OCI-LY7 (cell line): ENCODE results near the gene ANO1. TPM values are rescaled to one million over a fixed set of nuclear protein-coding genes. Genes with fewer than 3 reads are reported as not detected.

Experiments
- BruUV-seq: library from RNA; stranded (reverse); fragments of 400-500 nt; replicated peaks from 2 replicates; lab custom pipeline; 2021; lab: Mats Ljungman, UMichigan
- CTCF ChIA-PET: fragments of 300-600 bp; sonication (Branson Sonifier 250); formaldehyde crosslinking; loops from one replicate; lab custom pipeline; 2022; ENCODE audit warnings: antibody characterized with exemption; ENCODE audit not compliant: unreplicated experiment; lab: Charles Lee
- POLR2A ChIA-PET: fragments of 300-600 bp; sonication (Branson Sonifier 250); formaldehyde crosslinking; loops from one replicate; lab custom pipeline; 2022; ENCODE audit warnings: antibody characterized with exemption; lab: Charles Lee
- DNase-seq: peaks from one replicate; pipeline ENCODE4 v3.0.0-alpha.2; 2015; ENCODE audit warnings: low spot score
- H2AFZ ChIP-seq: fragments of 200-600 bp; sonication (generic), shearing (Covaris generic); 2 replicates; pipeline ENCODE4 v1.6.1; 2014; ENCODE audit warnings: mild to moderate bottlenecking, antibody characterized with exemption, low read length, moderate library complexity
- H3K27ac ChIP-seq: fragments of 200-600 bp; sonication (generic); 2 replicates; pipeline ENCODE4 v1.5.1; 2014; ENCODE audit warnings: mixed run types, low read depth, mild to moderate bottlenecking, moderate library complexity, low read length, inconsistent platforms; ENCODE audit not compliant: poor library complexity, severe bottlenecking
- H3K36me3 ChIP-seq: fragments of 200-600 bp; sonication (generic); 2 replicates; pipeline ENCODE4 v1.6.1; 2014; ENCODE audit warnings: mild to moderate bottlenecking, antibody characterized with exemption, low read length, moderate library complexity, mixed read lengths; ENCODE audit not compliant: insufficient read depth
- H3K4me1 ChIP-seq: fragments of 200-600 bp; sonication (generic); 2 replicates; pipeline ENCODE4 v1.5.1; 2014; ENCODE audit warnings: mild to moderate bottlenecking, low read length; ENCODE audit not compliant: insufficient read depth, poor library complexity, severe bottlenecking
- H3K4me2 ChIP-seq: fragments of 200-600 bp; sonication (generic); 2 replicates; pipeline ENCODE4 v1.6.1; 2014; ENCODE audit warnings: mild to moderate bottlenecking, low read length
- H3K4me3 ChIP-seq: fragments of 200-600 bp; sonication (generic); 2 replicates; pipeline ENCODE4 v1.5.1; 2014; ENCODE audit warnings: mild to moderate bottlenecking, low read depth, low read length; ENCODE audit not compliant: poor library complexity, severe bottlenecking
- H3K79me2 ChIP-seq: fragments of 200-600 bp; sonication (generic); 2 replicates; pipeline ENCODE4 v1.6.1; 2016; ENCODE audit warnings: low read depth, mild to moderate bottlenecking, low read length, moderate library complexity, mixed read lengths; ENCODE audit not compliant: insufficient read depth
- H3K9me2 ChIP-seq: fragments of 200-600 bp; sonication (generic); 2 replicates; pipeline ENCODE4 v1.6.1; 2016; ENCODE audit warnings: mild to moderate bottlenecking, low read length, mixed read lengths; ENCODE audit not compliant: insufficient read depth
- H3K9me3 ChIP-seq: fragments of 200-600 bp; sonication (generic); 2 replicates; pipeline ENCODE4 v1.6.1; 2014; ENCODE audit warnings: mild to moderate bottlenecking, mixed run types, low read length, mixed read lengths
- H4K20me1 ChIP-seq: fragments of 200-600 bp; sonication (generic); 2 replicates; pipeline ENCODE4 v1.6.1; 2014; ENCODE audit warnings: mild to moderate bottlenecking, antibody characterized with exemption, low read length, moderate library complexity, mixed read lengths; ENCODE audit not compliant: insufficient read depth
- EZH2phosphoT487 ChIP-seq: fragments of 200-600 bp; sonication (generic); IDR thresholded peaks from 2 replicates; pipeline ENCODE4 v1.6.1; 2018; ENCODE audit warnings: low read depth, borderline replicate concordance, mild to moderate bottlenecking, mixed run types, antibody characterized with exemption, low read length, moderate library complexity, mixed read lengths
- intact Hi-C: fragments of 100-400 bp; cut with micrococcal nuclease; formaldehyde crosslinking; loops from one replicate; pipeline ENCODE4 v1.10.0; 2022; ENCODE audit not compliant: unreplicated experiment
- total RNA-seq, 2 experiments: library from RNA; depleted of rRNA in 1 of 2; stranded (reverse); fragments of >200 nt in 1 of 2; shearing (Covaris generic) in 1 of 2; gene quantifications; 2 replicates each; pipeline ENCODE4 v1.2.3, GENCODE V29; 2014 to 2022
- TF ChIP-seq, protein P1 (sequence below): fragments of 200-600 bp; sonication (generic); conservative IDR thresholded peaks from 2 replicates; pipeline ENCODE4 v1.5.1; 2014; ENCODE audit warnings: mild to moderate bottlenecking, antibody characterized with exemption, low read length, moderate library complexity, mixed read lengths

The ANO1 gene
- total RNA-seq, 2 experiments from 2014 or later, result not detected

DNA sequence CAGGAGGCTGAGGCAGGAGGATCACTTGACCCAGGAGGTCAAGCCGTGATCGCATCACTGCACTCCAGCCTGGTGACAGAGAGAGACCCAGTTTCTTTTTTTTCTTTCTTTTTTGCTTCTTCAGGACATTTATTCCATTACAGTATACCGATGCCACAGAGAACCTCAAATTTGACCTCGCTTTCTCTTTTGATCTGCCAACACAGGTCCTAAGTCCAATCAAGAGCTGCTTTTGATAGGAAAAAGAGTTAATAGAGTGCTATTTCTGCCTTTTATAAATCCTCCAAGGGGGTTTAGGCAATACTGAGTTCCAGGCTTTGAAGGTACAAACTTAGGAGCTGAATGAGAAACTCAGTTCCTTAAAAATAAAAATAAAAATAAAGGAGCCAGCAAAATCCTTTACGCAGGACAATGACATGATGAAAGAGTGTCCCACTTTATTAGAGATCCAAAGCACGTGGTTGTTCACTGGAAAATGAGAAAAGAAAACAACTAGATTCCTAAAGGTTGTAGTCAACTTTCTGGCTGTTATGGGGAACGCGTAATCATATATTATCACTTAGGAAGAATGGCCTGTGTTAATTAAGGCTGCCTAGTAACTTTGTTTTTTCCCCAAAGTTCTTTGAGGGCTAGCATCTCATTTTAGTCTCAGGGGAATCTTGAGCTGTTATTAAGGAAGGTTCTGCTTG lies 152.2 kb downstream of the ANO1 start:
- no peak for DNase-seq
- ChIA-PET POLR2A (no interaction called here), CTCF (interaction anchor here (0.6 kb wide), 1 partner anchor 27 kb away, joined by 3 read pairs; the partner anchor contains the start of gene FADD)
- Histone ChIP-seq H3K9me3 (no peaks in the 10 kb centered on the region), H2AFZ (no peak overlapping the region), H3K9me2 (no peaks in the 10 kb centered on the region), H4K20me1 (no peaks in the 10 kb centered on the region), H3K4me2 (no peak overlapping the region), H3K4me1 (no peaks in the 10 kb centered on the region), H3K4me3 (no peak overlapping the region), H3K79me2 (no peaks in the 10 kb centered on the region), H3K27ac (no peak overlapping the region), H3K36me3 (no peaks in the 10 kb centered on the region)
- TF ChIP-seq EZH2phosphoT487, result no peak
- TF ChIP-seq, protein P1, sequence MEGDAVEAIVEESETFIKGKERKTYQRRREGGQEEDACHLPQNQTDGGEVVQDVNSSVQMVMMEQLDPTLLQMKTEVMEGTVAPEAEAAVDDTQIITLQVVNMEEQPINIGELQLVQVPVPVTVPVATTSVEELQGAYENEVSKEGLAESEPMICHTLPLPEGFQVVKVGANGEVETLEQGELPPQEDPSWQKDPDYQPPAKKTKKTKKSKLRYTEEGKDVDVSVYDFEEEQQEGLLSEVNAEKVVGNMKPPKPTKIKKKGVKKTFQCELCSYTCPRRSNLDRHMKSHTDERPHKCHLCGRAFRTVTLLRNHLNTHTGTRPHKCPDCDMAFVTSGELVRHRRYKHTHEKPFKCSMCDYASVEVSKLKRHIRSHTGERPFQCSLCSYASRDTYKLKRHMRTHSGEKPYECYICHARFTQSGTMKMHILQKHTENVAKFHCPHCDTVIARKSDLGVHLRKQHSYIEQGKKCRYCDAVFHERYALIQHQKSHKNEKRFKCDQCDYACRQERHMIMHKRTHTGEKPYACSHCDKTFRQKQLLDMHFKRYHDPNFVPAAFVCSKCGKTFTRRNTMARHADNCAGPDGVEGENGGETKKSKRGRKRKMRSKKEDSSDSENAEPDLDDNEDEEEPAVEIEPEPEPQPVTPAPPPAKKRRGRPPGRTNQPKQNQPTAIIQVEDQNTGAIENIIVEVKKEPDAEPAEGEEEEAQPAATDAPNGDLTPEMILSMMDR, result no peak
- intact Hi-C loops, result no loop called here
- BruUV-seq, result no TSS peak

DNA sequence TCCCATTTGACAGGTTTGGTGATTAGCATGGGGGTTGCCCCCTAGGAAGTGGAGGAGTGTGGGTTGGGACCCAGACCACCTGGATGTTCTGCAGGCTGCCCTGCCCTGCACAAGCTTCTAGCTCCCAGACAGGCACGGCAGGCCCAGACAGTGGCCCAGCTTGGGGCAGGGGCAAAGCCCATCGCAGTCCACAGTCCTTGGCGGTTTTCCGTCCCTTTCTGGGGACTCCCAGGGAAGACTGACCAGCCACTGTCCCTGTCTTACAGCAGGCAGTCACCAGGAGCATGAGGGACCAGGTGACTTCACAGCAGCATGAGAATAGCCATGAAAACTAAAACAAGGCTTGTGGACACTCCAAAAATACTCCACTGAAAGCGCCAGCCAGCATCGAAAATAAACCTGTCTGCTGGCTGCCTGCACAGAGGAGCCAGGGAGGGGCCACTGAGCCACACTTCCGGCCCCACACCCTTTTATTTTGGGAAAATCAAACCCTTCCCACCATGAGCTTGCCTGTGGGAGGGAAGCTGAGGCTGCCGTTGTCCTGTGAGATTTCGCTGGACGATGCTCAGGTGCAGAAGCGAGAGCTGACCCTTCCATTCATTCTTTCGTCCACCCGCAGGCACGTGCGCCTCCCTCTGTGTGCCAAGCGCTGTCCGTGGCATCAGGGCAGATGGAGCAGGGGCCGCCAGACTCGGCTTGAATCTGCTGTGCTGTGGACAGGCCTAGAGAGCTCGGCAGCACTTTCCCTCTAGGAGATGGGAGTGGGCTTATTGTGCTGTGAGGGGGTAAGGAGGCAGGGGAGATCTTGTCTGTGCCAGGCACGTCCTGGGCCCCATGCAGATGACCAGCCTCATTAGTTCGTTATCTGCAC lies 153.0 kb downstream of the ANO1 start:
- no peaks in the 10 kb centered on the region for H3K4me1 ChIP-seq
- intact Hi-C loops, result no loop called here
- POLR2A ChIA-PET, result no interaction called here
- no peak overlapping the region for H2AFZ ChIP-seq
- H3K79me2 ChIP-seq, result no peaks in the 10 kb centered on the region
- H3K9me3 ChIP-seq, result no peaks in the 10 kb centered on the region
- DNase-seq, result no peak
- TF ChIP-seq EZH2phosphoT487, result no peak
- TF ChIP-seq, protein P1, result no peak
- CTCF ChIA-PET, result interaction anchor here (0.6 kb wide), 1 partner anchor 28 kb away, joined by 3 read pairs; the partner anchor contains the start of gene FADD
- no peak overlapping the region for H3K27ac ChIP-seq
- H3K4me2 ChIP-seq, result no peak overlapping the region
- H4K20me1 ChIP-seq, result no peaks in the 10 kb centered on the region
- no TSS peak for BruUV-seq
- H3K4me3 ChIP-seq, result no peak overlapping the region
- H3K36me3 ChIP-seq, result no peaks in the 10 kb centered on the region
- no peaks in the 10 kb centered on the region for H3K9me2 ChIP-seq
